Keratinocyte (primary cell): Measurements from ENCODE around the gene PLSCR4. TPM values are rescaled to one million over a fixed set of nuclear protein-coding genes. Genes with fewer than 3 reads are reported as not detected.

ENCODE experiments used
- DNase-seq: peaks from one replicate; pipeline ENCODE4 v3.0.0-alpha.2; 2011; ENCODE audit warnings: low read depth, missing footprints, low spot score
- FAIRE-seq: peaks from 2 replicates; lab custom pipeline; 2011; peaks lifted over from hg19 to GRCh38; lab: Jason Lieb, UNC
- H2AFZ ChIP-seq: 2 replicates; pipeline ENCODE4 v1.6.0; 2012; ENCODE audit warnings: low read length, control low read depth, inconsistent platforms; ENCODE audit not compliant: control insufficient read depth
- H3K27ac ChIP-seq: 2 replicates; pipeline ENCODE4 v1.5.1; 2011; ENCODE audit warnings: low read length; ENCODE audit not compliant: control insufficient read depth, insufficient read depth
- H3K27me3 ChIP-seq: 3 replicates; pipeline ENCODE4 v1.6.0; 2011; ENCODE audit warnings: low read length; ENCODE audit not compliant: control insufficient read depth, insufficient read depth; ENCODE audit errors: extremely low read depth
- H3K36me3 ChIP-seq, 2 experiments: 2 replicates in 1 of 2; 3 replicates in 1 of 2; pipeline ENCODE4 v1.5.1; 2011; ENCODE audit warnings: low read length in 2 of 2, mild to moderate bottlenecking in 1 of 2; ENCODE audit not compliant: control insufficient read depth in 2 of 2, insufficient read depth in 2 of 2; ENCODE audit errors: extremely low read depth in 1 of 2
- H3K4me1 ChIP-seq: 3 replicates; pipeline ENCODE4 v1.5.1; 2011; ENCODE audit warnings: low read length; ENCODE audit not compliant: control insufficient read depth, insufficient read depth; ENCODE audit errors: extremely low read depth
- H3K4me2 ChIP-seq: 3 replicates; pipeline ENCODE4 v1.6.0; 2011; ENCODE audit warnings: low read depth, low read length; ENCODE audit not compliant: control insufficient read depth, insufficient read depth; ENCODE audit errors: extremely low read depth
- H3K4me3 ChIP-seq, 3 experiments: fragments of 200-600 bp in 1 of 3; sonication (generic) in 1 of 3; 2 replicates in 2 of 3; 3 replicates in 1 of 3; pipeline ENCODE4 v1.5.1; 2011 to 2016; ENCODE audit warnings: low read length in 3 of 3, mild to moderate bottlenecking in 3 of 3, control low read depth in 2 of 3, inconsistent platforms in 1 of 3, low read depth in 1 of 3, mixed read lengths in 1 of 3, mixed run types in 1 of 3, moderate library complexity in 1 of 3; ENCODE audit not compliant: control insufficient read depth in 2 of 3, insufficient read depth in 2 of 3; ENCODE audit errors: extremely low read depth in 1 of 3
- H3K79me2 ChIP-seq: 2 replicates; pipeline ENCODE4 v1.6.0; 2012; ENCODE audit warnings: low read length; ENCODE audit not compliant: control insufficient read depth, insufficient read depth
- H3K9ac ChIP-seq: 3 replicates; pipeline ENCODE4 v1.6.0; 2011; ENCODE audit warnings: low read length; ENCODE audit not compliant: control insufficient read depth, insufficient read depth; ENCODE audit errors: extremely low read depth
- H3K9me1 ChIP-seq: 3 replicates; pipeline ENCODE4 v1.6.0; 2011; ENCODE audit warnings: low read length; ENCODE audit not compliant: control insufficient read depth, insufficient read depth; ENCODE audit errors: extremely low read depth
- H3K9me3 ChIP-seq: 2 replicates; pipeline ENCODE4 v1.5.1; 2012; ENCODE audit warnings: low read depth, low read length; ENCODE audit not compliant: control insufficient read depth
- H4K20me1 ChIP-seq: 3 replicates; pipeline ENCODE4 v1.6.0; 2011; ENCODE audit warnings: low read length; ENCODE audit not compliant: control insufficient read depth, insufficient read depth; ENCODE audit errors: extremely low read depth
- EZH2 ChIP-seq: IDR thresholded peaks from one replicate; pipeline ENCODE4 v1.6.1; 2012; ENCODE audit warnings: inconsistent platforms, mild to moderate bottlenecking, low read length, moderate library complexity
- dilution Hi-C: fragments of 300-500 bp; cut with MboI; formaldehyde crosslinking; loops from one replicate; pipeline ENCODE4 v1.7.0; 2020; ENCODE audit warnings: low sequenced_read_pairs; ENCODE audit not compliant: extremely low pct_ligation_motif_present
- polyA plus RNA-seq, 5 experiments: library from polyadenylated mRNA; depleted of rRNA in 3 of 5; stranded (reverse) in 3 of 5; stranded (forward) in 1 of 5; unstranded in 1 of 5; fragments of >200 nt; gene quantifications; 1 replicate in 1 of 5; 2 replicates in 3 of 5; 3 replicates in 1 of 5; pipeline versions ENCODE4 v1.2.1 to v1.2.3, GENCODE V29; 2011 to 2012; ENCODE audit warnings: missing spikeins in 2 of 5, low read depth in 1 of 5, low replicate concordance in 1 of 5
- TF ChIP-seq, protein P1 (sequence below), 3 experiments: IDR thresholded peaks in 1 of 3; conservative IDR thresholded peaks in 1 of 3; optimal IDR thresholded peaks in 1 of 3; 2 replicates in 2 of 3; 3 replicates in 1 of 3; pipeline versions ENCODE3 to v1.5.1; 2011; ENCODE audit warnings: low read length in 3 of 3, mild to moderate bottlenecking in 3 of 3, moderate library complexity in 2 of 3, control low read depth in 1 of 3, inconsistent platforms in 1 of 3; ENCODE audit not compliant: insufficient read depth in 2 of 3; ENCODE audit errors: extremely low read depth in 1 of 3

PLSCR4 gene
- polyA plus RNA-seq, 1 donor (not counting 4 experiments of a cell fraction or from before 2014, with no cell fraction given), result 1.5 TPM

- no peak overlapping the region for H3K27ac ChIP-seq
- peaks cover 10% of the 10 kb centered on the region for H3K79me2 ChIP-seq
- no peak overlapping the region for H3K4me3 ChIP-seq
- DNase-seq, result no peak
- no peaks in the 10 kb centered on the region for H3K9me3 ChIP-seq
- no peak overlapping the region for H2AFZ ChIP-seq
- no peaks in the 10 kb centered on the region for H3K9me1 ChIP-seq
- dilution Hi-C loops, result no loop called here
- FAIRE-seq, result no peak
- no peaks in the 10 kb centered on the region for H4K20me1 ChIP-seq
- no peak overlapping the region for H3K9ac ChIP-seq
- no peaks in the 10 kb centered on the region for H3K27me3 ChIP-seq
- no peaks in the 10 kb centered on the region for H3K36me3 ChIP-seq
- H3K4me2 ChIP-seq, result no peak overlapping the region
- H3K4me1 ChIP-seq, result peaks cover 38% of the 10 kb centered on the region
- TF ChIP-seq, protein P1, sequence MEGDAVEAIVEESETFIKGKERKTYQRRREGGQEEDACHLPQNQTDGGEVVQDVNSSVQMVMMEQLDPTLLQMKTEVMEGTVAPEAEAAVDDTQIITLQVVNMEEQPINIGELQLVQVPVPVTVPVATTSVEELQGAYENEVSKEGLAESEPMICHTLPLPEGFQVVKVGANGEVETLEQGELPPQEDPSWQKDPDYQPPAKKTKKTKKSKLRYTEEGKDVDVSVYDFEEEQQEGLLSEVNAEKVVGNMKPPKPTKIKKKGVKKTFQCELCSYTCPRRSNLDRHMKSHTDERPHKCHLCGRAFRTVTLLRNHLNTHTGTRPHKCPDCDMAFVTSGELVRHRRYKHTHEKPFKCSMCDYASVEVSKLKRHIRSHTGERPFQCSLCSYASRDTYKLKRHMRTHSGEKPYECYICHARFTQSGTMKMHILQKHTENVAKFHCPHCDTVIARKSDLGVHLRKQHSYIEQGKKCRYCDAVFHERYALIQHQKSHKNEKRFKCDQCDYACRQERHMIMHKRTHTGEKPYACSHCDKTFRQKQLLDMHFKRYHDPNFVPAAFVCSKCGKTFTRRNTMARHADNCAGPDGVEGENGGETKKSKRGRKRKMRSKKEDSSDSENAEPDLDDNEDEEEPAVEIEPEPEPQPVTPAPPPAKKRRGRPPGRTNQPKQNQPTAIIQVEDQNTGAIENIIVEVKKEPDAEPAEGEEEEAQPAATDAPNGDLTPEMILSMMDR (optimal IDR thresholded peaks at IDR 0.05 in 1 of 3, IDR thresholded peaks at IDR 0.05 in 1 of 3, conservative IDR thresholded peaks at IDR 0.05 in 1 of 3; ENCODE audit: extremely low read depth in 1 of 3, insufficient read depth in 2 of 3, low read length in 3 of 3), result no peak
- no peak for TF ChIP-seq EZH2
Observed at GRCh38 chr3:146162561-146162960, 88.3 kb downstream of the PLSCR4 start.

DNA sequence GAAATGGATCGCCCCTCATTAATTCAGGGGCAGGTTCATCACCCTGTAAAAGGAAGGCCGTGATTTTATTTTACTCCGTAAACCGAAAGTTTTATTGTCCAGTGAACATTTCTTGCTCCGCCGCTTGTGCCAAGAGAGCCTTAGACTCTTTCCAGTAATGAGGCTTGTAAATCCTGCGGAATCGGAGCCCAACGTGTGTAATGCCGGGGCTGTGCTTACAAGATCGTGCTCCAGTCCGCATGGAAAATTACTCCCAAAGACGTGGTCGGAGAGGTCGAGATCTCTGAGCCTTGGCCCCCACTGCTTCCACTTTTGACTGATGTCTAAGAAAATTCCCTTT lies 89.3 kb downstream of the PLSCR4 start:
- peak overlapping the region; percentile 79 for H3K9ac ChIP-seq
- no peak for TF ChIP-seq EZH2
- TF ChIP-seq, protein P1 (optimal IDR thresholded peaks at IDR 0.05 in 1 of 3, IDR thresholded peaks at IDR 0.05 in 1 of 3, conservative IDR thresholded peaks at IDR 0.05 in 1 of 3; ENCODE audit: extremely low read depth in 1 of 3, insufficient read depth in 2 of 3, low read length in 3 of 3), result no peak
- no peaks in the 10 kb centered on the region for H3K27me3 ChIP-seq
- peaks cover 34% of the 10 kb centered on the region for H3K4me1 ChIP-seq
- no peaks in the 10 kb centered on the region for H3K9me3 ChIP-seq
- H3K9me1 ChIP-seq, result no peaks in the 10 kb centered on the region
- peak overlapping the region; percentile 50 to 72 (median 65) for H3K4me3 ChIP-seq
- no peaks in the 10 kb centered on the region for H4K20me1 ChIP-seq
- DNase-seq (no peak), FAIRE-seq (no peak)
- dilution Hi-C loops, result no loop called here
- H3K27ac ChIP-seq, result peak overlapping the region; percentile 35
- H3K36me3 ChIP-seq, result no peaks in the 10 kb centered on the region
- peak overlapping the region; percentile 43 for H2AFZ ChIP-seq
- H3K79me2 ChIP-seq, result peaks cover 13% of the 10 kb centered on the region
- H3K4me2 ChIP-seq, result peak overlapping the region; percentile 80
